GM21717 (cell line): ENCODE results near the gene DOP1A.
A peak's percentile ranks its signal among the peaks of the same experiment; 100 is the strongest.

Experiments used
- ATAC-seq: cut with Tn5 transposase; IDR thresholded peaks from one replicate; pipeline ENCODE4 v1.9.1; 2021; ENCODE audit warnings: mild to moderate bottlenecking, moderate library complexity; ENCODE audit not compliant: unreplicated experiment

The DOP1A gene, protein sequence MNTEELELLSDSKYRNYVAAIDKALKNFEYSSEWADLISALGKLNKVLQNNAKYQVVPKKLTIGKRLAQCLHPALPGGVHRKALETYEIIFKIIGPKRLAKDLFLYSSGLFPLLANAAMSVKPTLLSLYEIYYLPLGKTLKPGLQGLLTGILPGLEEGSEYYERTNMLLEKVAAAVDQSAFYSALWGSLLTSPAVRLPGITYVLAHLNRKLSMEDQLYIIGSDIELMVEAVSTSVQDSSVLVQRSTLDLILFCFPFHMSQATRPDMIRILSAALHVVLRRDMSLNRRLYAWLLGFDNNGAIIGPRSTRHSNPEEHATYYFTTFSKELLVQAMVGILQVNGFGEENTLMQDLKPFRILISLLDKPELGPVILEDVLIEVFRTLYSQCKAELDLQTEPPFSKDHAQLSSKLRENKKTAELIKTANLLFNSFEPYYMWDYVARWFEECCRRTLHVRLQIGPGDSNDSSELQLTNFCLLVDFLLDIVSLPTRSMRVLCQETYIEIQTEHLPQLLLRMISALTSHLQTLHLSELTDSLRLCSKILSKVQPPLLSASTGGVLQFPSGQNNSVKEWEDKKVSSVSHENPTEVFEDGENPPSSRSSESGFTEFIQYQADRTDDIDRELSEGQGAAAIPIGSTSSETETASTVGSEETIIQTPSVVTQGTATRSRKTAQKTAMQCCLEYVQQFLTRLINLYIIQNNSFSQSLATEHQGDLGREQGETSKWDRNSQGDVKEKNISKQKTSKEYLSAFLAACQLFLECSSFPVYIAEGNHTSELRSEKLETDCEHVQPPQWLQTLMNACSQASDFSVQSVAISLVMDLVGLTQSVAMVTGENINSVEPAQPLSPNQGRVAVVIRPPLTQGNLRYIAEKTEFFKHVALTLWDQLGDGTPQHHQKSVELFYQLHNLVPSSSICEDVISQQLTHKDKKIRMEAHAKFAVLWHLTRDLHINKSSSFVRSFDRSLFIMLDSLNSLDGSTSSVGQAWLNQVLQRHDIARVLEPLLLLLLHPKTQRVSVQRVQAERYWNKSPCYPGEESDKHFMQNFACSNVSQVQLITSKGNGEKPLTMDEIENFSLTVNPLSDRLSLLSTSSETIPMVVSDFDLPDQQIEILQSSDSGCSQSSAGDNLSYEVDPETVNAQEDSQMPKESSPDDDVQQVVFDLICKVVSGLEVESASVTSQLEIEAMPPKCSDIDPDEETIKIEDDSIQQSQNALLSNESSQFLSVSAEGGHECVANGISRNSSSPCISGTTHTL (N-terminal part only)

GRCh38 chr6:83067448-83068439 is at the start of gene DOP1A:
TSS of gene DOP1A (plus strand) at chr6:83067671. CDS start at chr6:83096978, 29,307 bp downstream.
- ATAC-seq: peak; percentile 88

DNA sequence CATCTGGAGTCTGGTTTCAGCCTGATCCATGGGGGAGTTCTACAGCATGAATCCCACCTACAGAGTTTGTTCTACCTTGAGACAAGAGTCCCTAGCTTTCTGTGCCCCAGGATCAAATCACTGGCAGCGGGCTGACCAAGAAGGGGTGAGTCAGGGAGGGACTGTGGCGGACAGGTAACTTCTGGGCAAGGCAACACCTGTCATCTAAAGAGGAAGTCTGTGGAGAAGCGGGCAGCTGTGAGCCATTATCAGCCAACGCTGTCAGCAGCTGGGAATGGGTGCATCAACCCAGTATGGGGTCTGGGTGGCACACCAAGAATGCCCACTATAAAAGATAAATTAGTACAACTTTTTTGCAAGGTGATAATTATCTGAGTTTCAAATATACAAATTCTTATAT is 47.7 kb upstream of the DOP1A start:
- no peak for ATAC-seq

DNA sequence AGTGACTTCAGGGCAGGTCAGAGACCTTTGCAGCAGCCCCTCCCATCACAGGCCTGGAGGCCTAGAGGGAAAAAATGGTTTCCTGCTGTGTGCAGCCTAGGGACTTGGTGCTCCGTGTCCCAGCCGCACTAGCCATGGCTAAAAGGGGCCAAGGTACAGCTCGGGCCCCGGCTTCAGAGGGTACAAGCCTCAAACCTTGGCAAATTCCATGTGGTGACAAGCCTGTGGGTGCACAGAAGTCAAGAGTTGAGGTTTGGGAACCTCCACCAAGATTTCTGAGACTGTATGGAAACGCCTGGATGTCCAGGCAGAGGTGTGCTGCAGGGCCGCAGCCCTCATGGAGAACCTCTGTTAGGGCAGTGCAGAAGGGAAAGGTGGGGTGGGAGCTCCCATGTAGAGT is 35.8 kb upstream of the DOP1A start:
- ATAC-seq: no peak

DNA sequence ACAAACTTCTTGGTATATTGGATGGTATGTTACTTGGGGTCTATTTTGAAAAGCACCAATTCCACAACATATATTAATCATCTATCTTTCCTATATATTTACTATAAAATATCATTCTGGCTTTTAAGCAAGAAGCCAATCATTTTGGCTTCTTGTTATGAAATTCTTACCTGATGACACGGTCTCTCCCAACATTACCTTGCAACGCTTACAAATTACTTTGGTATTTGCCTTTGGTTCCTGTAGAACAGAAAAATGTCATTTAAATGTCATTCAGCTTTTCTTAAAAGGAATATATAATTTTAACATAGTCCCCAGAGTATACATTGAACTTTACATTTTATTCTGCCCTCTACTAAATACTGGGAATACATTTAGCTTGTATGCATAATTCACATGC is 29.2 kb upstream of the DOP1A start:
- ATAC-seq: no peak

- ATAC-seq: no peak
Measured at GRCh38 chr6:83042467-83043053, 24.9 kb upstream of the DOP1A start.

DNA sequence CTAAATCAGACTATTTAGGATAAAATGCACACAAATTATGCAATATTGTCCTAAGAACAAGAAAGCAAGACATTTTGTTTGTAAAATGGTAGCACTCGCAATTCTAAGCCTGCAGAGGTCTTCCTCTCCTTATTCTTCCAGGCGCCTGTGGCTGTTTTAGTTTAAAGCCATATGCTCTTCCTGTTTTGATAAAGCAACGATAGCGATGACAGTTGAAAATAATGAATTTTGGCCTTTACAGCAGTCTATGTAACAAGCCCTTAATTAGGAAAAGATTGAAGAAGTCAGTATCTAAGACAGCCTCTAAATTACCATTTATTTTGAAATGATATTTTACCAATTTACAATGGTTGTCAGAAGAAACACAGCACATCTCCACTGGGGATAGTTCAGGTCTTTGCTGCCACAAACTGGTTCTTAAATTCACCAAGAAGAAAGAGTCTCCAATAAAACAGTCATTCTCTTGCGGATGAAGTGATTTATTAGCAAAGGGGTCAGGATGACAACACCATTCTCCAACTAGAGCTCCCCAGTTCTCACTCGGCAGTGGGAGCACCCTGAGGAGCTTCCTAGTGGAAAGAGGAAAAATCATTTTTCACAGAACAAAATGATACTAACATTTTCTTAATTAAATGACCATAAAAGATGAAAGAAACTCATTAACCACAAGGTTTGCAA is 23.2 kb upstream of the DOP1A start:
- no peak for ATAC-seq

GRCh38 chr6:83047065-83047754 is 20.3 kb upstream of the DOP1A start:
- ATAC-seq: no peak

- no peak for ATAC-seq
Measured at GRCh38 chr6:83051377-83052172, 15.9 kb upstream of the DOP1A start.

DNA sequence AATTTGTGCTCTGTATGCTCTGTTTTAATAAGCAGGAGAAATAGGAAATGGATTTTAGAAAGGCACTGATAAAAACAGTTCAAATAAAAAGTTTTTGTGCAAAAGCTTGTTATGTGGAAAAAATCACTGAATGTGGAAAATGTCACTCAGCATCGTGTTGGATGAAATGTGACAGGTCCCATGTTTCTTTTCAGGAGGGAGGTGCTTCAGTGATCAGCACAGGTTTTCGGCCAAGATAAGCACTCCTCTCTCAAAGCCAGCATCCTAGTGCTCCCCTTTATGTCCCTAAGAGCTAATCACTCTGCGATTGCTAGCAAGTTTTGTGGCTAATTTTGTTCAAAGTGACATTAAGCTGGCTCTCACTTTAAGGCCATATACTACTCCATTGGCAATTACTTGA is 13.8 kb upstream of the DOP1A start:
- ATAC-seq: no peak

- peak; percentile 46 for ATAC-seq
Measured at GRCh38 chr6:83055366-83055964, 12.0 kb upstream of the DOP1A start.

DNA sequence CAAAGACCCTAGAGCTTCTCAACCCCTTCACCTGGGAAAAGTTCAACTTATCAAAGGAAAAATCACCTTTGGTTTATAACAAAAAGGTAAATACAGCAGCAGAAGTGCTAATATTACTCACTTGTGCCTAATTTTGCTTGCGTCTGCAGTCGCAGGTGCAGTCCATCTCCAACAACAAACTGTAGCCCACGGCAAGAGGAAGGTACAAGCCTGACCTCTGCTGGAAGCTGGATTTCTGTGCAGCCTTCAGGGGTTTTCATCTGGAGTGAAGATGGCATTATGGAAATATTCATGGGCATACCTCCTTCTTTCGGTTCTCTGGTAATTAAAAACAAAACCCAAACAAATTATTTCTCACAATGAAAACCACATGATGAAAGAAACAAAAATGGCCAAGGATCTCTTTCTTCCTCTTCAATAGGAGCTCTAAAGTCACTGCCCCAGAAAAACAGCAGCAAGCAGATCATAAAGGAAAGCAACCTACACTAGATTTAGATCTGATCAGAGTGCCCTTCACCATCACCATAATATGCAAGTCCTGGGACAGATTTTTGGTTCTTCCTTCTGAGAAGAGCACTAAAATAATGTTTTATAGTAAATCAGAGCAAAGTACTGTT is 9.7 kb upstream of the DOP1A start:
- peak; percentile 77 for ATAC-seq

GRCh38 chr6:83061190-83061589 is 6.3 kb upstream of the DOP1A start:
- no peak for ATAC-seq

- ATAC-seq: no peak
Measured at GRCh38 chr6:83062225-83062624, 5.2 kb upstream of the DOP1A start.

DNA sequence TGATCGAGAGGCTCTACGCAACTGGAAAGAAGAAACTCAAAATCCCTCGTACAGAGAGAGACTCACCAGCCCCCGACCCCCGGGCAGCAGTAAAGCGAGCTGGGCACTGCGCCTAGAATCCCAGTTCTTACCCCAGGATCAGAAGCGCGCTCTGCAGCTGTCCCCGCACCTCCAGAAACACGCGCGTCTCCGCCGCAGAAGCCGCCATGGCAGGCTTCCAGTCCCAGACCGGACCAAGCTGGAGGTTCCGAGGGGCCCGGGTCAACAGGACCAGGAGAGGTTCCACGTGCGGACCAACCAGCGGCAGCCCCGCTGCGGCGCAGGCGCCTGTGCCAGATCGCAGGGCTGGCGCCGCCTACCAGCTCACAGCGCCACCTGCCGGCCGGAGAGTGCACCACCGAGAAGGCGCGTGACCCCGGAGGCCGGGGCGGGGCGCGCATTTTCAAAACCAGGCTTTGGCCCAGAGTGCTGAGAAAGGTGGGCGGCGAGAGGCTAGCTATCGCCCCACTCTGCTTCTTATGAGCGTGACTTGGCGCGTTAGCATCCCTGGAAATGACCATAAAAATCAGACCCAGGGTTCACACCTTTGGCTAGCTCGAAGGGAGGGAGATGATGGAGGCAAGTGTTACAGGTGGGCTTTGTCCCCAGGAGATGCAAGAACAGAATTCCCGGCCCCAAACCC is 1.8 kb upstream of the DOP1A start, which contains the start of gene UBE3D:
UBE3D (minus strand) TSS at position 331 of the 682 bp plus-strand sequence; CDS start at position 208, 123 bp downstream.
- peak; percentile 66 for ATAC-seq

DNA sequence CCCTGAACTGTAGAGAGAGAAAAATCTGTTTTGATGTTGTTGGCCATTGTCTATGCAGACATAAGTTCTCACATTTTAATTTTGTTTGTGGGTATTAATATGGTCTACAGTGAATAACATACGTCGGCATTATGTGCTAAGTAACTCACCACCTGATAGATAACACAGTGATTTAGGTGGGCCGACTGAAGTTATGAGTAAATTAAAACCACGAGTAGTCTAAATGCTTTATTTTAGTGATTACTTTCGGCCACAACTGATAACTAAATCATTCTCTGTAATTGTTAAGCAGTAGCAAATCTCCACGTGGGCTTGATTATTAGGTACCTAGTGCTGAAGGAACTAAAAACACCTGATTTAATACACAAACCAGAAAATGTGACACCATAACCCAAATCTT is 1.1 kb downstream of the DOP1A start:
- ATAC-seq: no peak

DNA sequence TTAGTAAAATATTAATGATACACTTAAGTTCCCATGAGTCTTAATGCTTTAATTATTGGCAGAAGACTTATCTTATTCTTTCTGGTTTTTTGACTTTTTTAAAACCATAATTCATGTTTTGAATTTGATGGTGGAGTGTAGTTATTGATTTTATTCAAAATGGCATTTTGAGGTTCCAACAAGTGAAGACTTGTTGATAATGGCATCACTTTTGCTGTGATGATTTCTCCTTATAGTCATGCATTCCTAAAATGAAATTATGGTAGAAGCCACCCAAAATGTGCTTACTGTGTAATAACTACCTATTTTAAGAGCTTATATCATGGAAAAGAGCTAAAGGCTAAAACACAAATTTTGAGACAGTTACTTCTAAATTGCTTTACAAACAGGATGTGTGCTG is 2.2 kb downstream of the DOP1A start:
- no peak for ATAC-seq
